ENCODE data around the gene GALNT2.

GALNT2 gene

GRCh38 chr1:230171356-230172015, 104.4 kb downstream of the GALNT2 start:
- no peak for DNase-seq

GRCh38 chr1:230172016-230172537, 105.0 kb downstream of the GALNT2 start:
- DNase-seq, result no peak

- no peak for DNase-seq
These were observed 106.3 kb downstream of the GALNT2 start for GRCh38 chr1:230173187-230173975.

GRCh38 chr1:230174041-230174440, 107.0 kb downstream of the GALNT2 start:
- no peak for DNase-seq

GRCh38 chr1:230174471-230175162, 107.6 kb downstream of the GALNT2 start:
- DNase-seq, result no peak

GRCh38 chr1:230175163-230175747, 108.2 kb downstream of the GALNT2 start:
- no peak for DNase-seq

GRCh38 chr1:230175839-230176238, 108.8 kb downstream of the GALNT2 start:
- DNase-seq, result no peak

- DNase-seq, result no peak
These were observed 109.3 kb downstream of the GALNT2 start for GRCh38 chr1:230176326-230176725.

GRCh38 chr1:230176871-230177411, 109.9 kb downstream of the GALNT2 start:
- DNase-seq, result no peak

GRCh38 chr1:230179249-230179648, 112.2 kb downstream of the GALNT2 start:
- no peak for DNase-seq

GRCh38 chr1:230185076-230186001, 118.3 kb downstream of the GALNT2 start:
- no peak for DNase-seq

- peak in 1 of 2 experiments; percentile 2 for DNase-seq
These were observed 119.2 kb downstream of the GALNT2 start for GRCh38 chr1:230186003-230186863.

GRCh38 chr1:230186874-230187273, 119.8 kb downstream of the GALNT2 start:
- DNase-seq, result no peak

- DNase-seq, result no peak
These were observed 120.3 kb downstream of the GALNT2 start for GRCh38 chr1:230187290-230187689.

GRCh38 chr1:230188826-230189225, 121.8 kb downstream of the GALNT2 start:
- DNase-seq, result no peak

- no peak for DNase-seq
These were observed 122.3 kb downstream of the GALNT2 start for GRCh38 chr1:230189341-230189740.

- DNase-seq, result no peak
These were observed 122.8 kb downstream of the GALNT2 start for GRCh38 chr1:230189824-230190223.

- no peak for DNase-seq
These were observed 124.2 kb downstream of the GALNT2 start for GRCh38 chr1:230191079-230191804.

GRCh38 chr1:230191855-230192254, 124.8 kb downstream of the GALNT2 start:
- DNase-seq, result no peak

GRCh38 chr1:230194525-230194924, 127.5 kb downstream of the GALNT2 start:
- DNase-seq, result no peak
